HepG2 (cell line): ENCODE data around the gene ZNF451. TPM values are rescaled to one million over a fixed set of nuclear protein-coding genes. Genes with fewer than 3 reads are reported as not detected.

ENCODE experiments used
- ATAC-seq: fragments of 200-7000 bp; cut with Tn5 transposase; 3 replicates; pipeline ENCODE4 v1.9.1; 2020; ENCODE audit warnings: mild to moderate bottlenecking, moderate library complexity
- BruUV-seq: library from RNA; stranded (reverse); fragments of 400-500 nt; replicated peaks from 2 replicates; lab custom pipeline; 2021; lab: Mats Ljungman, UMichigan
- CTCF ChIA-PET: fragments of 300-600 bp; formaldehyde crosslinking; extraction: SDS; loops from one replicate; lab custom pipeline; 2021; ENCODE audit warnings: low total read pairs, inconsistent platforms, low intra/inter-chr PET ratio; lab: Yijun Ruan, JAX
- POLR2A ChIA-PET: fragments of 350-600 bp; sonication (Branson Sonifier 250); formaldehyde crosslinking; loops from one replicate; lab custom pipeline; 2020; ENCODE audit warnings: antibody characterized with exemption, inconsistent platforms; lab: Yijun Ruan, JAX
- DNase-seq: peaks from one replicate; pipeline ENCODE4 v3.0.0-alpha.2; 2015; ENCODE audit warnings: low spot score
- FAIRE-seq: peaks from 3 replicates; lab custom pipeline; 2011; peaks lifted over from hg19 to GRCh38; lab: Jason Lieb, UNC
- H2AFZ ChIP-seq: one replicate; pipeline ENCODE4 v1.6.1; 2011; ENCODE audit warnings: low read length, inconsistent platforms
- H3K27ac ChIP-seq: fragments of 300-600 bp; 3 replicates; pipeline ENCODE4 v1.8.0; 2011; ENCODE audit warnings: mixed run types, mild to moderate bottlenecking, mixed read lengths, low read length, inconsistent platforms; ENCODE audit not compliant: insufficient read depth; ENCODE audit errors: extremely low read length
- H3K27me3 ChIP-seq, 2 experiments: fragments of 200-600 bp in 1 of 2; 2 replicates in 1 of 2; 3 replicates in 1 of 2; pipeline versions ENCODE4 v1.6.0 to v1.8.0; 2011; ENCODE audit warnings: low read length in 2 of 2, mild to moderate bottlenecking in 2 of 2, moderate library complexity in 2 of 2, inconsistent platforms in 1 of 2; ENCODE audit not compliant: insufficient read depth in 2 of 2, control insufficient read depth in 1 of 2
- H3K36me3 ChIP-seq, 2 experiments: fragments of 200-600 bp in 1 of 2; replicated peaks in 1 of 2; 2 replicates in 1 of 2; 3 replicates in 1 of 2; pipeline versions ENCODE4 v1.5.1 to v1.8.0; 2011; ENCODE audit warnings: low read length in 2 of 2, inconsistent platforms in 1 of 2; ENCODE audit not compliant: insufficient read depth in 2 of 2, control insufficient read depth in 1 of 2
- H3K4me1 ChIP-seq: 2 replicates; pipeline ENCODE4 v1.5.1; 2012; ENCODE audit warnings: low read length, inconsistent platforms; ENCODE audit not compliant: insufficient read depth
- H3K4me2 ChIP-seq: 2 replicates; pipeline ENCODE4 v1.6.0; 2011; ENCODE audit warnings: low read depth, low read length, inconsistent platforms
- H3K4me3 ChIP-seq, 3 experiments: fragments of 200-600 bp in 1 of 3; sonication (generic), shearing (Covaris generic) in 1 of 3; replicated peaks in 1 of 3; 2 replicates each; pipeline ENCODE4 v1.5.1; 2011 to 2016; ENCODE audit warnings: low read length in 3 of 3, inconsistent platforms in 2 of 3, low read depth in 2 of 3, mild to moderate bottlenecking in 2 of 3, control low read depth in 1 of 3, mixed read lengths in 1 of 3; ENCODE audit not compliant: insufficient read depth in 1 of 3
- H3K79me2 ChIP-seq: one replicate; pipeline ENCODE4 v1.6.1; 2011; ENCODE audit warnings: low read length, inconsistent platforms; ENCODE audit not compliant: insufficient read depth
- H3K9ac ChIP-seq: 2 replicates; pipeline ENCODE4 v1.6.0; 2011; ENCODE audit warnings: mild to moderate bottlenecking, low read depth, low read length, inconsistent platforms; ENCODE audit not compliant: insufficient read depth
- H3K9me3 ChIP-seq: 2 replicates; pipeline ENCODE4 v1.5.1; 2012; ENCODE audit warnings: mild to moderate bottlenecking, low read length
- H4K20me1 ChIP-seq: 2 replicates; pipeline ENCODE4 v1.6.0; 2011; ENCODE audit warnings: inconsistent platforms, mild to moderate bottlenecking, low read length, moderate library complexity; ENCODE audit not compliant: insufficient read depth
- CEBPZ ChIP-seq: IDR thresholded peaks from 2 replicates; pipeline ENCODE4 v1.6.1; 2012; ENCODE audit warnings: low read length, improper control_type of control experiment
- FOSL1 ChIP-seq: sonication (generic); formaldehyde crosslinking; IDR thresholded peaks from 2 replicates; pipeline ENCODE4 v1.9.0; 2021; ENCODE audit warnings: missing genetic modification reagents, borderline replicate concordance
- GMEB2 ChIP-seq: IDR thresholded peaks from 2 replicates; pipeline ENCODE4 v1.6.1; 2016; ENCODE audit warnings: missing biosample characterization, missing genetic modification reagents, low read depth
- HDAC1 ChIP-seq: sonication (generic); formaldehyde crosslinking; IDR thresholded peaks from 2 replicates; pipeline ENCODE4 v1.5.1; 2020; ENCODE audit warnings: mild to moderate bottlenecking, missing genetic modification reagents
- HHEX ChIP-seq: IDR thresholded peaks from 2 replicates; pipeline ENCODE4 v1.6.1; 2016; ENCODE audit warnings: control low read depth
- HOXA7 ChIP-seq: sonication (generic); formaldehyde crosslinking; IDR thresholded peaks from 2 replicates; pipeline ENCODE4 v1.8.1; 2022; ENCODE audit warnings: mild to moderate bottlenecking, missing genetic modification reagents, moderate library complexity
- ISX ChIP-seq: sonication (generic); formaldehyde crosslinking; conservative IDR thresholded peaks from 2 replicates; pipeline ENCODE4 v1.5.0; 2020; ENCODE audit warnings: missing genetic modification reagents
- MNT ChIP-seq: fragments of 450-650 bp; IDR thresholded peaks from 2 replicates; pipeline ENCODE4 v1.6.1; 2016
- NCOA1 ChIP-seq: sonication (generic); formaldehyde crosslinking; IDR thresholded peaks from 2 replicates; pipeline ENCODE4 v1.9.0; 2021; ENCODE audit warnings: missing genetic modification reagents
- NFIC ChIP-seq: IDR thresholded peaks from 2 replicates; pipeline ENCODE4 v1.6.1; 2012; ENCODE audit warnings: mild to moderate bottlenecking, low read length, inconsistent platforms
- NR2C2 ChIP-seq: sonication (generic); formaldehyde crosslinking; IDR thresholded peaks from 2 replicates; pipeline ENCODE4 v1.4.0; 2020; ENCODE audit warnings: missing genetic modification reagents, mild to moderate bottlenecking, moderate library complexity, borderline replicate concordance
- RXRA ChIP-seq: sonication (generic); formaldehyde crosslinking; IDR thresholded peaks from 2 replicates; pipeline ENCODE4 v1.5.1; 2020; ENCODE audit warnings: missing genetic modification reagents
- SAP130 ChIP-seq: IDR thresholded peaks from 2 replicates; pipeline ENCODE4 v1.6.1; 2016; ENCODE audit warnings: low read depth
- ZNF34 ChIP-seq: sonication (generic); formaldehyde crosslinking; IDR thresholded peaks from 2 replicates; pipeline ENCODE4 v1.4.0; 2020; ENCODE audit warnings: mild to moderate bottlenecking, missing genetic modification reagents, borderline replicate concordance
- ZNF446 ChIP-seq: sonication (generic); formaldehyde crosslinking; IDR thresholded peaks from 2 replicates; pipeline ENCODE4 v1.5.0; 2020; ENCODE audit warnings: mild to moderate bottlenecking, missing genetic modification reagents
- ZNF558 ChIP-seq: sonication (generic); formaldehyde crosslinking; IDR thresholded peaks from 2 replicates; pipeline ENCODE4 v1.9.0; 2022; ENCODE audit warnings: mild to moderate bottlenecking, missing genetic modification reagents, borderline replicate concordance
- ZNF737 ChIP-seq: sonication (generic); formaldehyde crosslinking; IDR thresholded peaks from 2 replicates; pipeline ENCODE4 v1.5.0; 2020; ENCODE audit warnings: missing genetic modification reagents, mild to moderate bottlenecking, borderline replicate concordance
- ZNF746 ChIP-seq: sonication (generic); formaldehyde crosslinking; IDR thresholded peaks from 2 replicates; pipeline ENCODE4 v1.8.0; 2022; ENCODE audit warnings: mild to moderate bottlenecking, missing genetic modification reagents
- ZNF800 ChIP-seq: sonication (generic); formaldehyde crosslinking; IDR thresholded peaks from 2 replicates; pipeline ENCODE4 v1.4.0; 2020; ENCODE audit warnings: missing genetic modification reagents
- WGBS: methylation state at CpG from one replicate; pipeline ENCODE4 v1.1.6; 2017; ENCODE audit warnings: low lambda C conversion rate; 5-methylcytosine and 5-hydroxymethylcytosine counted together
- in situ Hi-C: cut with HindIII; loops from 2 replicates; pipeline ENCODE4 v1.10.0; 2017; ENCODE audit warnings: low pct_unique_long_range_greater_than_20kb; ENCODE audit not compliant: extremely low pct_ligation_motif_present
- intact Hi-C: fragments of 100-400 bp; cut with micrococcal nuclease; formaldehyde crosslinking; loops from one replicate; pipeline ENCODE4 v1.10.0; 2022; ENCODE audit not compliant: unreplicated experiment
- polyA plus RNA-seq, 8 experiments: library from polyadenylated mRNA; depleted of rRNA in 3 of 8; stranded (reverse) in 7 of 8; unstranded in 1 of 8; fragments of >200 nt; fragmentation: Illumina TruSeq in 4 of 8; extraction: Trizol in 4 of 8; gene quantifications; 2 replicates each; pipeline versions ENCODE4 v1.2.1 to v1.2.3, GENCODE V29; 2011 to 2016; ENCODE audit warnings: low read depth in 4 of 8, missing spikeins in 1 of 8, mixed read lengths in 1 of 8; ENCODE audit not compliant: insufficient read depth in 1 of 8
- total RNA-seq, 5 experiments: library from RNA; depleted of rRNA; stranded (reverse); fragments of >200 nt; fragmentation: Illumina TruSeq; extraction: Trizol; gene quantifications; 2 replicates each; pipeline ENCODE4 v1.2.3, GENCODE V29; 2016; ENCODE audit warnings: low read depth in 1 of 5

The ZNF451 gene
- total and polyA plus RNA-seq, 2 of the 13 experiments (the other 11 are each of a cell fraction or from before 2014, with no cell fraction given): 32.1 to 65.7 TPM

- intact Hi-C loops: no loop called here
- DNase-seq (no peak), ATAC-seq (no peak; the same call in 2 of the 3 replicates), FAIRE-seq (no peak)
- Histone ChIP-seq H3K4me3 (no peak overlapping the region), H3K27me3 (no peaks in the 10 kb centered on the region), H3K9me3 (no peaks in the 10 kb centered on the region), H4K20me1 (no peaks in the 10 kb centered on the region), H3K79me2 (no peaks in the 10 kb centered on the region), H3K4me2 (no peak overlapping the region), H3K4me1 (no peaks in the 10 kb centered on the region), H3K9ac (no peak overlapping the region), H3K36me3 (peaks cover 5 to 15% of the 10 kb centered on the region in 2 experiments; a peak in 4 of 5 replicates), H2AFZ (no peak overlapping the region), H3K27ac (no peak overlapping the region)
- WGBS: 90% methylated on average over 3 of the region's 3 CpGs
- in situ Hi-C loops: no loop called here
- CTCF ChIA-PET: no interaction called here
- no TSS peak for BruUV-seq
- TF ChIP-seq ZNF800 (CRISPR knock-in tag) (no peak), SAP130 (CRISPR knock-in tag) (no peak), HHEX (CRISPR knock-in tag) (no peak), NR2C2 (no peak), ZNF34 (no peak), NCOA1 (no peak), ZNF558 (CRISPR knock-in tag) (no peak), RXRA (no peak), ZNF446 (CRISPR knock-in tag) (no peak), GMEB2 (no peak), HDAC1 (CRISPR knock-in tag) (no peak), ZNF746 (CRISPR knock-in tag) (no peak), CEBPZ (no peak), HOXA7 (CRISPR knock-in tag) (no peak), NFIC (no peak), ISX (CRISPR knock-in tag) (no peak), ZNF737 (CRISPR knock-in tag) (no peak), MNT (no peak), FOSL1 (no peak)
- POLR2A ChIA-PET: no interaction called here
Measured at GRCh38 chr6:57063847-57064246, 26.1 kb upstream of the ZNF451 start.
